CD4-positive, CD25-positive, alpha-beta regulatory T cell (primary cell): ENCODE data around the gene RICTOR. TPM values are rescaled to one million over a fixed set of nuclear protein-coding genes. Genes with fewer than 3 reads are reported as not detected.
A peak's percentile ranks its signal among the peaks of the same experiment; 100 is the strongest.

Experiments used
- ATAC-seq, 2 donors: fragments of 150-1000 bp; cut with Tn5 transposase; one replicate each; pipeline ENCODE4 v1.10.0; 2021; ENCODE audit warnings: low read depth in 2 of 2, moderate number of reproducible peaks in 2 of 2, moderate library complexity in 1 of 2
- DNase-seq, 3 donors: peaks; one replicate each; pipeline versions ENCODE4 v3.0.0 to v3.0.0-alpha.2; 2012 to 2022; ENCODE audit warnings: mixed read lengths in 1 of 3
- H3K27ac ChIP-seq: one replicate; pipeline ENCODE4 v1.7.0; 2013; ENCODE audit warnings: mild to moderate bottlenecking, low read length; ENCODE audit not compliant: insufficient read depth, poor library complexity, severe bottlenecking
- H3K27me3 ChIP-seq: one replicate; pipeline ENCODE4 v1.7.0; 2013; ENCODE audit warnings: low read length; ENCODE audit not compliant: control insufficient read depth, insufficient read depth
- H3K36me3 ChIP-seq: one replicate; pipeline ENCODE4 v1.7.0; 2013; ENCODE audit warnings: mild to moderate bottlenecking, low read length, moderate library complexity; ENCODE audit not compliant: control insufficient read depth, insufficient read depth
- H3K4me1 ChIP-seq: 2 replicates; pipeline ENCODE4 v1.7.0; 2013; ENCODE audit warnings: mild to moderate bottlenecking, low read length; ENCODE audit not compliant: insufficient read depth, control insufficient read depth, poor library complexity, severe bottlenecking
- H3K4me3 ChIP-seq: one replicate; pipeline ENCODE4 v1.7.0; 2013; ENCODE audit warnings: low read depth, mild to moderate bottlenecking, low read length, moderate library complexity
- H3K9me3 ChIP-seq, 2 experiments: 1 replicate in 1 of 2; 2 replicates in 1 of 2; pipeline ENCODE4 v1.7.0; 2013; ENCODE audit warnings: low read length in 2 of 2, mild to moderate bottlenecking in 1 of 2, moderate library complexity in 1 of 2; ENCODE audit not compliant: control insufficient read depth in 2 of 2
- H3K27ac Mint-ChIP-seq, 3 donors: one replicate each; pipeline ENCODE4 v1.8.0; 2020 to 2022; ENCODE audit warnings: mild to moderate bottlenecking in 3 of 3, mixed read lengths in 3 of 3, moderate library complexity in 2 of 3
- H3K27me3 Mint-ChIP-seq: one replicate; pipeline ENCODE4 v1.8.0; 2022; ENCODE audit warnings: mild to moderate bottlenecking, mixed read lengths
- H3K36me3 Mint-ChIP-seq: one replicate; pipeline ENCODE4 v1.8.0; 2020; ENCODE audit warnings: mixed read lengths
- H3K4me1 Mint-ChIP-seq, 4 donors: one replicate each; pipeline ENCODE4 v1.8.0; 2020 to 2022; ENCODE audit warnings: mixed read lengths in 4 of 4, mild to moderate bottlenecking in 1 of 4
- H3K4me3 Mint-ChIP-seq, 4 donors: one replicate each; pipeline ENCODE4 v1.8.0; 2020 to 2022; ENCODE audit warnings: mild to moderate bottlenecking in 4 of 4, mixed read lengths in 4 of 4, moderate library complexity in 3 of 4
- H3K9me3 Mint-ChIP-seq, 7 donors: one replicate each; pipeline ENCODE4 v1.8.0; 2020 to 2022; ENCODE audit warnings: mixed read lengths in 7 of 7, mild to moderate bottlenecking in 3 of 7, moderate library complexity in 2 of 7
- polyA plus RNA-seq, 4 donors: library from polyadenylated mRNA; unstranded; fragments of 300-500 nt; fragmentation: Illumina TruSeq; gene quantifications; one replicate each; pipeline ENCODE4 v1.2.3, GENCODE V29; 2021
- total RNA-seq: library from RNA; stranded (reverse); gene quantifications from one replicate; pipeline ENCODE4 v1.2.3, GENCODE V29; 2022

The RICTOR gene
- total and polyA plus RNA-seq, 5 donors from 2014 or later = 11.3 to 84.0 (median 15.2) TPM

DNA sequence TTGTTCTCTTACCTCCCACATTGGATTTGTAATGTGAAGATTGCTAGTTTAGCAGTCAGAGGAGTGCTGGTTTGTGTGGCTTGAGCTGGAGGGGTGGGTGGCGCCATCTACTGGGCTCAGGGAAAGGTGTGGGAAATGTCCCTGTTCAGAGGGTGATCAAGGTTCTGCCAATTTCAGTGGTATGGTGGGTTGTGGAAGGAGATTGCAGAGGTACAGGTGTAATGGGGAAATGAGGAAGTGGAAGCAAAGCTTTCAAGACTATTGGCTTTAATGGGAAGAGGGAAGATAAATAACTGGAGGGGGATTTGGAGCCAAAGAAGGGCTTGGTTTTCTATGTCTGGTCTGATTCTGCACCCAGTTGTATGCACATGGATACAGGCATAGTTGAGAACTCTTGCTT lies 152.0 kb downstream of the RICTOR start:
- Mint-ChIP-seq H3K27ac (peak overlapping the region in 1 of 3 donors; percentile 4), H3K36me3 (no peaks in the 10 kb centered on the region), H3K4me3 (no peak overlapping the region), H3K4me1 (no peaks in the 10 kb centered on the region), H3K27me3 (peaks cover 54% of the 10 kb centered on the region), H3K9me3 (peaks cover 0 to 4% (median 0%) of the 10 kb centered on the region in 7 donors)
- Histone ChIP-seq H3K4me1 (no peaks in the 10 kb centered on the region), H3K27ac (no peak overlapping the region), H3K9me3 (no peaks in the 10 kb centered on the region), H3K27me3 (peaks cover 15% of the 10 kb centered on the region), H3K36me3 (no peaks in the 10 kb centered on the region), H3K4me3 (no peak overlapping the region)
- DNase-seq = peak in 2 of 3 donors; percentile 17 to 52
- ATAC-seq = peak; percentile 40 to 46

GRCh38 chr5:38921174-38921573 lies 153.0 kb downstream of the RICTOR start:
- Mint-ChIP-seq H3K9me3 (no peaks in the 10 kb centered on the region), H3K4me3 (no peak overlapping the region), H3K27ac (no peak overlapping the region), H3K27me3 (peaks cover 54% of the 10 kb centered on the region), H3K4me1 (no peaks in the 10 kb centered on the region), H3K36me3 (no peaks in the 10 kb centered on the region)
- Histone ChIP-seq H3K4me3 (no peak overlapping the region), H3K9me3 (no peaks in the 10 kb centered on the region), H3K4me1 (no peaks in the 10 kb centered on the region), H3K27me3 (peaks cover 15% of the 10 kb centered on the region), H3K36me3 (no peaks in the 10 kb centered on the region), H3K27ac (no peak overlapping the region)
- no peak for DNase-seq
- no peak for ATAC-seq

- DNase-seq (no peak), ATAC-seq (no peak)
- Histone ChIP-seq H3K9me3 (no peaks in the 10 kb centered on the region), H3K27ac (no peak overlapping the region), H3K4me3 (no peak overlapping the region), H3K4me1 (no peaks in the 10 kb centered on the region), H3K36me3 (no peaks in the 10 kb centered on the region), H3K27me3 (peaks cover 13% of the 10 kb centered on the region)
- Mint-ChIP-seq H3K4me3 (no peak overlapping the region), H3K27ac (peak overlapping the region in 1 of 3 donors; percentile 45), H3K9me3 (no peaks in the 10 kb centered on the region), H3K27me3 (peaks cover 49% of the 10 kb centered on the region), H3K36me3 (no peaks in the 10 kb centered on the region), H3K4me1 (no peaks in the 10 kb centered on the region)
Measured at GRCh38 chr5:38916802-38917201, 157.4 kb downstream of the RICTOR start.

DNA sequence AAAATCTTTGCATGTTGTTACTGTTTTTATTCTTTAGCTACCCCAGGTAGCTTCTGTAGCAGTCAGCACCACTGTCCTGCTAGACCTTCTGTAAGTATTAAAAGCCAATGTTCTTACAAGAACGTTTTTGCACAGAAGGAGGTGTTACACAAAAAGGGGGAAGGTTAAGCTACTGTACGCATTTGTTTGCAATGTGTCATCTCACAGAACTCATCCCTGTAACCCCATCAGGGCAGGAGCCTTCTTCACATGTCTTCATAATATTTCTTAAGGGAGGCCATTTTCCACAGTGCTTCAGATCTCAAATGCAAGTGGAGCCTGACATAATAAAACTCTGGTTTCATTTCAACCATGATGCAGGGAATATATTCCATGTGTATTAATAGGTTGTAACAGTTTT lies 160.5 kb downstream of the RICTOR start:
- peaks cover 0 to 6% (median 4%) of the 10 kb centered on the region in 7 donors for H3K9me3 Mint-ChIP-seq
- H3K27ac ChIP-seq = no peak overlapping the region
- DNase-seq (no peak), ATAC-seq (no peak)
- no peaks in the 10 kb centered on the region for H3K36me3 ChIP-seq
- no peaks in the 10 kb centered on the region for H3K4me1 Mint-ChIP-seq
- H3K4me1 ChIP-seq = no peaks in the 10 kb centered on the region
- H3K4me3 Mint-ChIP-seq = no peak overlapping the region
- H3K9me3 ChIP-seq = peaks cover 0 to 3% of the 10 kb centered on the region in 2 experiments
- H3K27me3 ChIP-seq = peaks cover 9% of the 10 kb centered on the region
- no peaks in the 10 kb centered on the region for H3K36me3 Mint-ChIP-seq
- H3K4me3 ChIP-seq = no peak overlapping the region
- no peak overlapping the region for H3K27ac Mint-ChIP-seq
- peaks cover 32% of the 10 kb centered on the region for H3K27me3 Mint-ChIP-seq

- Mint-ChIP-seq H3K4me3 (no peak overlapping the region), H3K27ac (no peak overlapping the region), H3K4me1 (no peaks in the 10 kb centered on the region), H3K27me3 (peaks cover 26% of the 10 kb centered on the region), H3K36me3 (no peaks in the 10 kb centered on the region), H3K9me3 (peaks cover 0 to 8% (median 5%) of the 10 kb centered on the region in 7 donors)
- Histone ChIP-seq H3K27me3 (peaks cover 9% of the 10 kb centered on the region), H3K36me3 (no peaks in the 10 kb centered on the region), H3K4me3 (no peak overlapping the region), H3K27ac (no peak overlapping the region), H3K4me1 (no peaks in the 10 kb centered on the region), H3K9me3 (peaks cover 0 to 3% of the 10 kb centered on the region in 2 experiments)
- DNase-seq = no peak
- no peak for ATAC-seq
Measured at GRCh38 chr5:38911933-38912332, 162.3 kb downstream of the RICTOR start.

DNA sequence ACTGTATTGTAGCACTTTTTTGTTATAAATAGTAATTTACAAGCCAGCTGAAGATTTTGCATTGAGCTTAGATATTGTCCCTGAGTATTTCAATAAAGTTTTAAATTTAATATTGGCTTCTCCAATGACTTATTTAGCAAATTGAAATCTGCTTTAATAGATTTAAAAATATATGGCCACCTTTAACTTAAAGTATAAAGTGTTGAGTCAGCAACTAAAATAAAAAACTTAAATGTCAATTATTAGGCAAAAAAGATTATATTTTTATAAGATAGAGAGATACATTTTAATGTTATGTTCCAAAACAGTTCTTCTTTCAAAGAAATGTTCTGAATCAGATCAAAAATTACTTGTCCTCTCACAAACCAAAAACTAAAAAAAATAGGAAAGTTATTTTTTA lies 167.7 kb downstream of the RICTOR start:
- Histone ChIP-seq H3K27ac (no peak overlapping the region), H3K4me3 (no peak overlapping the region), H3K36me3 (no peaks in the 10 kb centered on the region), H3K4me1 (no peaks in the 10 kb centered on the region), H3K9me3 (peaks cover 0 to 3% of the 10 kb centered on the region in 2 experiments), H3K27me3 (peaks cover 4% of the 10 kb centered on the region)
- DNase-seq (no peak), ATAC-seq (no peak)
- Mint-ChIP-seq H3K36me3 (no peaks in the 10 kb centered on the region), H3K27ac (no peak overlapping the region), H3K4me3 (no peak overlapping the region), H3K4me1 (no peaks in the 10 kb centered on the region), H3K9me3 (peaks cover 0 to 14% (median 8%) of the 10 kb centered on the region in 7 donors), H3K27me3 (peaks cover 4% of the 10 kb centered on the region)

GRCh38 chr5:38905516-38905915 lies 168.7 kb downstream of the RICTOR start:
- H3K27me3 Mint-ChIP-seq = peaks cover 9% of the 10 kb centered on the region
- Histone ChIP-seq H3K27me3 (peaks cover 4% of the 10 kb centered on the region), H3K4me3 (no peak overlapping the region), H3K9me3 (peaks cover 0 to 3% of the 10 kb centered on the region in 2 experiments), H3K36me3 (no peaks in the 10 kb centered on the region), H3K4me1 (no peaks in the 10 kb centered on the region), H3K27ac (no peak overlapping the region)
- peaks cover 0 to 14% (median 8%) of the 10 kb centered on the region in 7 donors for H3K9me3 Mint-ChIP-seq
- no peaks in the 10 kb centered on the region for H3K36me3 Mint-ChIP-seq
- no peak overlapping the region for H3K27ac Mint-ChIP-seq
- DNase-seq (no peak), ATAC-seq (no peak)
- no peak overlapping the region for H3K4me3 Mint-ChIP-seq
- no peaks in the 10 kb centered on the region for H3K4me1 Mint-ChIP-seq

GRCh38 chr5:38899936-38900335 lies 174.3 kb downstream of the RICTOR start:
- no peaks in the 10 kb centered on the region for H3K4me1 ChIP-seq
- H3K4me3 Mint-ChIP-seq = no peak overlapping the region
- H3K4me1 Mint-ChIP-seq = no peaks in the 10 kb centered on the region
- DNase-seq (no peak), ATAC-seq (no peak)
- no peaks in the 10 kb centered on the region for H3K36me3 ChIP-seq
- H3K9me3 ChIP-seq = peaks cover 0 to 3% of the 10 kb centered on the region in 2 experiments
- H3K36me3 Mint-ChIP-seq = no peaks in the 10 kb centered on the region
- H3K27me3 Mint-ChIP-seq = peaks cover 29% of the 10 kb centered on the region
- no peak overlapping the region for H3K27ac Mint-ChIP-seq
- peaks cover 0 to 14% (median 8%) of the 10 kb centered on the region in 7 donors for H3K9me3 Mint-ChIP-seq
- no peak overlapping the region for H3K4me3 ChIP-seq
- H3K27me3 ChIP-seq = no peaks in the 10 kb centered on the region
- H3K27ac ChIP-seq = no peak overlapping the region
